ENCODE measurements around the gene TEX9.

The TEX9 gene

DNA sequence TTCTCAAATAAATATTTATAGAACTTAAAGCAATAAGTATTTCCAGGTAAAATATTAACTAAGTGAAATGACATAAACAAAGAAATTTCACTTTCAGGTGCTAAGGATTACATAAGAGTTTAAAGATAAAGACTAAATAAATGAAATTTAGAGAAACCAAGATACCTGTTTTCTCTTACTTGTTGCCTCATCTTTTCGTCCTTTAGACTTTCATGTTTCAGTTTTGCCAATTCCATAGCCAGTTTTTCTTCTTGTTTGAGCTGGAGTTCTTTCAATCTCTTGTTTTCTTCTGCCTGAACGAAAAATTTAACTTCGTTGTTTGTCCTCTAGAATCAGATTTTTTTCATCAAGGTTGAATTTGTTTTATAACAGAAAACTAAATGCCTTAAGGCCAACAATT, 91.0 kb downstream of the TEX9 start:
- no peak for DNase-seq

DNA sequence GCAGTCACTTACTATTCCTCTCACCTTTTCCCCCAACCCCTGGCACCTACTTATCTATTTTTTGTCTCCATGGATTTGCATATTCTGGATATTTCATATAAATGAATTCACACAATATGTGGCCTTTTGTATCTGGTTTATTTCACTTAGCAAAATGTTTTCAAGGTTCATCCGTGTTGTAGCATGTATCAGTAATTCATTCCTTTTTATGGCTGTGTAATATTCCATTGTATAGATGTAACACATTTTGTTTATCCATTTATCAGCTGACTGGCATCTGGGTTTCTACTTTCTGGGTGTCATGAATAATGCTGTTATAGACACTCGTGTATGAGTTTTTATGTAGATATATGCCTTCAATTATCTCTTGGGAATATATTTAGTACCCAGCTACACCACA, 93.9 kb downstream of the TEX9 start:
- no peak for DNase-seq

- no peak for DNase-seq
These were observed 94.8 kb downstream of the TEX9 start for GRCh38 chr15:56460071-56460470.

GRCh38 chr15:56460947-56461346, 95.7 kb downstream of the TEX9 start:
- no peak for DNase-seq

DNA sequence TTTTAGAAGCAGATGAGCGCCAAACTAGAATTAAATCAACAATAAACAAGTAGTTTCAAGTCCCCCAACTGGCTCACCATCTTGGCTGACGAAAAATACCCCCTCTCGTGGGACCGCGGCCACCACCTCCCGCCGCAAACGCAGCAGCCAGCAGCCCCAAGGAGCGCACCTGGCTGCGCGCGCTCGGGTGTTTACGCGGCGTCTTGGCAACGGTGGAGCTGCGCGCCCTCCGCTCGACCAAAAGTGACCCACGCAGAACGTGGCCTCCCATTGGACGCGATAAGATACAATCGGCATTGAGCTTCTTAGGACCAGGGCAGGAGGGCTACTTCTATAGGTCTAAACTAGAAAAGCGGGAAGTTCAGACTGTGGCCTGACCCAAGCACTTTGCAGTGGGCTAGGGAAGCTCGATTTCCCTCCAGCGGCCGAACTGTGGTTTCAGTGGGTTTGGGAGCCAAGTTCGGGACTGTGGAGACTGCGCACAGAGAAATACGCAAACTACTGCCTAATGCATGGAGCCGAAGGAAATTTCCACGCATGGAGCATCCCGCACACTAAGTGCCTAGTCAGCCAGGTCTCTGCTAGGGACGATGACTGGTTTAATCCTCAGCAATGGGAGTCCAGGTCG, 99.8 kb downstream of the TEX9 start, which contains the start of gene MNS1:
MNS1 (minus strand) TSS at position 245 of the 628 bp plus-strand sequence; CDS start at position 80, 165 bp downstream.
- peak; percentile 71 for DNase-seq

DNA sequence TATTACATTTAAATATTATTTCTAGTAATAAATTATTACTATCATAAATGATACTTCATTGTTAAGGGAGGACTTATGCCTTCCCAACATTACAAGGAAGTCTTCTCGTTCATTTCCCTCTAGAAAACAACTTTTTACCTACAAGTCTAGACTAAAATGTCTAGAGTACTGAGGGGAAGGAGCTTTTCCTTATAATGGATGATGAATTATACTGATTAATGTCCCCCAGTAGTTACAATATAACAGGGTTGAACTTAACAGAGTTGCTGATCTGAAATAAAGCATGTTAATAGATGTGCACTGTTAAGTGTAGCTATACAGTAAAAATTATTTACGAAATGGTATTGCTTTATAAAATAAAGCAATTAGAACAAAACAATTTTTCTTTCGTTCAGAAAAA, 102.4 kb downstream of the TEX9 start:
- DNase-seq = no peak

- no peak for DNase-seq
These were observed 103.2 kb downstream of the TEX9 start for GRCh38 chr15:56468401-56468800.

DNA sequence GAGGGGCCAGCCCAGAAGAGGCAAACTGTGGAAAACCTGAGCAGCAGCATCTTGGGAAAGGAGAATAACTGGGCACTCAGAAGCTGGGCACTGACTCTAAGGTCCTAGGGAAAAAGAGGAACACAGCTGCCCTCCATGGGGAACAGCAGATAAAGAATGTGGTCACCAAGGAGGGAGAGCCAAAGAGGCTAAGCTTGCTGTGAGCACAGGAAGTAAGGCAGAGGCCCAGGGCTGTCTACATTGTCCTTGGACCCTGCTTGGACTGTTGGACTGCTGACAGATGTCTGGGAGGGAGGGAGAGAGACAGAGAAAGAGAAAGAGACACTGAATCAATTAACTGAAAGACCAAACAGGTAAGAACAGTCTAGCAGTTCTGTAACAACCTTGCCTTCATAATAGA, 104.3 kb downstream of the TEX9 start:
- no peak for DNase-seq

GRCh38 chr15:56471440-56472069, 106.3 kb downstream of the TEX9 start:
- DNase-seq = no peak

GRCh38 chr15:56472278-56472677, 107.1 kb downstream of the TEX9 start:
- DNase-seq = no peak

- DNase-seq = no peak
These were observed 107.8 kb downstream of the TEX9 start for GRCh38 chr15:56473017-56473416.

- no peak for DNase-seq
These were observed 110.1 kb downstream of the TEX9 start for GRCh38 chr15:56475351-56475750.

Measured in activated effector memory CD4-positive, alpha-beta T cell treated with anti-CD3 and anti-CD28 coated beads, Interleukin-2, amount 50 U/mL, for 16 hours (primary cell).